HG03354 (cell line): Measurements from ENCODE around the gene PCBP3.
A peak's percentile ranks its signal among the peaks of the same experiment; 100 is the strongest.
"Not testable (repeated sequence)": the region's sequence is repeated elsewhere in the genome, so short reads cannot be mapped to it uniquely, and the experiment has no call there.

ENCODE experiments used
- ATAC-seq: cut with Tn5 transposase; IDR thresholded peaks from one replicate; pipeline ENCODE4 v1.9.1; 2021; ENCODE audit warnings: mild to moderate bottlenecking; ENCODE audit not compliant: unreplicated experiment, poor library complexity, severe bottlenecking

Gene PCBP3

GRCh38 chr21:45972716-45973474, 329.4 kb downstream of the PCBP3 start:
- no peak for ATAC-seq

DNA sequence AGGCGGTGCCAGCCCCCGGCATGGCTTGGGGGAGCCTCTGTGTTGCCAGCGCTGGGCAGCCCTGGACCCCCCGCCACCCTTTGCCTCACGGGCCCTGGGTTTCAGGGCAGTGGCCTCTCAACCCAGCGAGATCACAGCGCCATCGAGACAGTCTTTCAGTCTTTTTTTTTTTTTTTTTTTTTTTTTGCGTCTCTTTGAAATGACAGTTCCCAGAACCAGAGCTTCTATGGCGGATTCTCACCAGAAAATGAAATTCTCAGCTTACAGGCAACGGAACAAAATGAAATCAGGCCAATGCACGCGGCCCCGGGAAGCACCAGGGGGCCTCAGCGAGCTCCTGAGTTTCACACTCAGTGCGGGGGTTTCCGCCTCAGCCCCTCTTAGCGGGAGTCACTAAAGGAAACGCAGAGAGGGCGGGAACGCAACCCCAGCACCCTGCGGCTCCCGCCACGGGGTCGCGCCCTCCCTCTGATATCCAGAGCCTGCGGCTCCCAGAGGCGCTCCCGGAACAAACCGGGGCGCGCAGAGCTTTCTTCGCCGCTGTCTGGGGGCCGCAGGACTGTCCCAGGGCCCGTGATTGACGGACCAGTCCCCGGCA, 330.0 kb downstream of the PCBP3 start:
- ATAC-seq = peak; percentile 63

DNA sequence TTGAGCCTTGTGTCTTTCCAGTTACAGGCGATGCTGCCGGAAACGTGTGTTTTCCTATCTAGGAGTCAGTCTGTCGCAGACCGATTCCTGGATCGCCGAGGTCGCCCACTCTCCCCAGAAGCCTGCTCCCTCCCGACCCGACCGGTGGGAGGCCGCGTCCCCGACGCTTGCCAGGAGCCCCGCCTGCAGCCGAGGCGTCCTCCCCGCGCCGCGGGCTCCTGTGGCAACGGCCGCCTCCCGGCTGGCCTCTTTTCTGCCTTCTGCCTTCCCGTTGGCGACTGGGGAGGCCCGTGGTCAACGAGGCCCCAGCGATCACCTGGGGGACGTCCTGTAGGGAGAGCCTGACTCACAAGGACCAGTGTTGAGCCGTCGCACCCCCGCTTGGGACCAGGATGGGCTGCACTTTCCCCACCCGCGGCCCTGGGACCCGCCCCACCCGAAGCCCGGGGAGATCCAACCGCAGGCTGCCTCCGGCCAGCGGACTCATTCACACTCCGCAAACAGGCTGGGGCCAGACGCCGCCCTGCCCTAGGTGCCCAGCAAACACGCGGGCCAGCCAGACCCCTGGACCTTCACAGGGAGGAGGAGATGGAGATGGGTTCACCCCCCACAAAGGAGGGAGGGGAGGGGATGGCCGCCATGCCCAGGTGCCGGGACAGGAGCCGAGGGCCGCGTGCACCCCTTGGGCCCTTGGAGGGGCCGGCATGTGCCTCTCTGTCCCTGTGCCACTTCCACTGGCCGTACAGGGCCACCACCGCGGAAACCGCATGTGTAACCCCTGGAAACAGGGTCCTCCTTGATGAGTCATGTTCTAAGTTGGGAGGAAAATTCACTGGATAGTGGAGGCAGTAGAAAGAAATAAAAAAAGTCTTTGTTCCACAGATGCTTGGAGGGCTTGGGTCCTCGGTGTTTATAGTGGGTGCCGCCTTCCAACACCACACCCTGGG, 330.8 kb downstream of the PCBP3 start:
- peak; percentile 21 for ATAC-seq

DNA sequence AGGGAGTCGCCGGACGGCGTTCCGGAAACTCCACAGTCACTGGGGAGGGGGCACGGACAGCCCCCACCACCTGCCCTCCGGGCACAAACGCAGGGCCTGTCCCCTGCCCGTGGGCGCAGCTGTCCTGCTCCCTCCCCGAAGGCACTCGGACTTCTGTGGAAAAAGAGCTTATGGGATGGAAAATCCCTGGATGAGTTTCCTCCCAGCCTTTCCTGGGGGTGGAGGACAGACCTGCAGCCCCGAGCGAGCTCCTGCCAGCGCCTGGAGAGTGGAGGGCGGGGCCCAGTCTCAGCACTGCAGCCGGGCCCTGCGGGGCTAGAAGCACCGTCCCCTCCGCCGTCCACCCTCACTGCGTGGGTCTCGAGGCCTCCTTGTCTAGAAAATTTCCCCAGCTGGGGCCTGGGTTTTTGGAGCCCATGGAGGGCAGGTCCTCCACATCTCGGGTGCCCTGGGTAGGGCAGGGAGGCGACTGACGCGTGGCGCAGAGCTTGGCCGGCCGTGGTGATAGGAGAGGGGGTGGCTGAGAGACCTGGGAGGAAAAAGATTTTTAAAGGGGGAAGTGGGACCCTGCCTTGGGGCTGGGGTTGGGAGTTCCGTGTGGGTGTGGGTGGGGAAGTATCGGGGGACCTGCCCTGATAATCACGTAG, 331.6 kb downstream of the PCBP3 start:
- ATAC-seq = no peak

- ATAC-seq = not testable (repeated sequence)
Measured at GRCh38 chr21:45975667-45976409, 332.3 kb downstream of the PCBP3 start.

GRCh38 chr21:45976701-45977311, 333.3 kb downstream of the PCBP3 start:
- no peak for ATAC-seq

GRCh38 chr21:45977396-45977795, 333.9 kb downstream of the PCBP3 start:
- no peak for ATAC-seq

DNA sequence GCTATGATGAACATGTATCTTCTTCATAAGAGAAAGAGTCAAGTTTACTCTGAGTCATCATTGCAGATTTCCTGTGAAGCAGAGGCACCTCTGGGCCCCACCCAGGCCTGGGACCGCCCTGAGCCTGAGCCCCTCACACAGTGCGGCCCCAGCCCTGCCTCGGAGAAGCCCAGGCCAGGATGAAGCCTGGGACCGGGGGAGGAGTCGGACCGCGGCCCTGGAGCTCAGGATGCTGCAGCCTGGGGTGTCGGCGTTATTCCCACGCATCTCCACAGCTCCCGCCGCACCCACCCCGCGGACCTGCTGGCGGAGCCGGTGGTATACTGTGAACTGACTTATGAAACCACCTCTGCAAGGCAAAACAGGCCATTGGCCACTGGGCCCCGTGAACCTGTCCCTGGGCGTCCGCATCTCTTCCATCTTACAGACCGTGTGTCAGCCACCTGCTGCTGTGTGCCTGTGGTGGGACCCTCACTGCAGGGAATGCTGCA, 335.7 kb downstream of the PCBP3 start:
- ATAC-seq = no peak

GRCh38 chr21:45979651-45980050, 336.1 kb downstream of the PCBP3 start:
- no peak for ATAC-seq

DNA sequence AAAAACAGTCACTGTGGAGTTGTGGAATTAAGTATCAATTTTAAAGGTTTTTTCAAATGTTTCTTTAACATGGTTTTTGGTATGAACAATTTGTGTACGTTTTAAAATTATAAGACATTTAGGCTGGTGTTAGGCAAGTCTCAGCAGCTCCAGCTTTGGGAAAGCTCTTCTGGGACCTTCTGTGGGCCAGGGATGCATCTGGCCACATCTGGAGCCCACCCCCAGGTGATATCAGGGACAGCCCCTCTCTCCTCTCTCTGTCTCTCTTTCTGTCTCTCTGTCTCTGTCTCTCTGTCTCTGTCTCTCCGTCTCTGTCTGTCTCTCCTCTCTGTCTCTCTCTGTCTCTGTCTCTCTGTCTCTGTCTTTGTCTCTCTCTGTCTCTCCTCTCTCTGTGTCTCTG, 336.7 kb downstream of the PCBP3 start:
- no peak for ATAC-seq

DNA sequence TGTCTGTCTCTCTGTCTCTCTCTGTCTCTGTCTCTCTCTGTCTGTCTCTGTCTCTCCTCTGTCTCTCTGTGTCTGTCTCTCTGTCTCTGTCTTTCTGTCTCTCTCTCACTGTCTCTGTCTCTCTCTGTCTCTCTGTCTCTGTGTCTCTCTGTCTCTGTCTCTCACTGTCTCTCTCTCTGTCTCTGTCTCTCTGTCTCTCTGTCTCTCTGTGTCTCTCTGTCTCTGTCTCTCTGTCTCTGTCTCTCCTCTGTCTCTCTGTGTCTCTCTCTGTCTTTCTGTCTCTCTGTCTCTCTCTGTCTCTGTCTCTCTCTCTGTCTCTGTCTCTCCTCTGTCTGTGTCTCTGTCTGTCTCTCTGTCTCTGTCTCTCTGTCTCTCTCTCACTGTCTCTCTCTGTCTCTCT, 337.2 kb downstream of the PCBP3 start:
- ATAC-seq = no peak

DNA sequence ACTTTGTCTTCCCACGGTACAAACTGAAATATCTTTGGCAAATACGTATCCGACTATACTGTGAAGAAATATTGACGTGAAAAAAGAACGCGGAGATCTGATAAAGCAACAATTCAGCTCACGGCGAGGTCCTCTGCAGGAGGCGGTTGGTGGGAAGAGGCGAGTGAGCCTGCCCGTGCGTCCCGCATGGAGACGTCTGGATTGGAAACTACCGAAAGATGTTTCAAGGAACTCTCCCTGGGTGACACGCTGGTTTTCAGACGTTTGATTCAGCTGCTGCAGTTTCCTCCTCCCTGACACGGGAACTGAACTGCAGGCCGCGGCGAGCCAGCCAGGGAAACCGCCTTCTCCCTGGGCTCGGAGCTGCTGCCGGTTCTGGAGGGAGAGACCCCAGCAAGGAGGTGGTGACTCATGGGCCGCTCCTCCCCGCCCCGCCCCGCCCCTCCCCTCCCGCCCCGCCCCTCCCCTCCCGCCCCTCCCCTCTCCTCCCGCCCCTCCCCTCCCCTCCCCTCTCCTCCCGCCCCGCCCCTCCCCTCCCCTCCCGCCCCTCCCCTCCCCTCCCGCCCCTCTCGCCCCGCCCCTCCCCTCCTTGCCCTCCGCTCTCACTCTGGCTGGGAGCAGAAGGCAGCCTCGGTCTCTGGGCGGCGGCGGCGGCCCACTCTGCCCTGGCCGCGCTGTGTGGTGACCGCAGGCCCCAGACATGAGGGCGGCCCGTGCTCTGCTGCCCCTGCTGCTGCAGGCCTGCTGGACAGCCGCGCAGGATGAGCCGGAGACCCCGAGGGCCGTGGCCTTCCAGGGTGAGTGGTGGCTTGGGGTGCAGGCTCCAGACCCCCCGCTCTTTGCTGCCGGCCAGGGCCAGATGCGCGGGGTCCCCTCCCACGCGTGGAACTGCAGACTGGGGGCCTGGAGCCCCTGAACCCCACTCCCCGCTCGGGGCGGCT, 337.9 kb downstream of the PCBP3 start, which contains the start of gene COL6A1:
TSS of gene COL6A1 (plus strand) at position 620 of the 941 bp plus-strand sequence. CDS start at position 701, 81 bp downstream.
- no peak for ATAC-seq

GRCh38 chr21:45982092-45982757, 338.7 kb downstream of the PCBP3 start:
- ATAC-seq = no peak

GRCh38 chr21:45982758-45983648, 339.5 kb downstream of the PCBP3 start:
- no peak for ATAC-seq

- ATAC-seq = no peak
Measured at GRCh38 chr21:45983649-45983965, 340.1 kb downstream of the PCBP3 start.

DNA sequence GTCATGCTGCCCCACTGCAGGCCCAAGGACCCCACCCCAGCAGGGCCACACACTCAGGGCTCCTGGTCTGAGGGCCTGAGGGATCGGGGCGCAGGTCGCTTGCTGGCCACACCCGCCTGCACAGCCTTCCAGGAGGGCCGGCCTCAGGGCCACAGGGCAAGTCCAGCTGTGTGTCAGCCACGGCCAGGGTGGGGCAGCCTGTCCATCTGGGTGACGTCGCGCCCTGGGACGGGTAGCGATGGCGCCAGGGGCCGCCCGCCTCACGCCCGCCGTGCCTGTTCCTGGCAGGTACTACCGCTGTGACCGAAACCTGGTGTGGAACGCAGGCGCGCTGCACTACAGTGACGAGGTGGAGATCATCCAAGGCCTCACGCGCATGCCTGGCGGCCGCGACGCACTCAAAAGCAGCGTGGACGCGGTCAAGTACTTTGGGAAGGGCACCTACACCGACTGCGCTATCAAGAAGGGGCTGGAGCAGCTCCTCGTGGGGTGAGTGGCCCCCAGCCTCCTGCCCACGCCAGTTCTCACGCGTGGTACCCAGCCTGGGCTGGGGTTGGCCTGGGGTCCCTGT, 340.5 kb downstream of the PCBP3 start:
- ATAC-seq = no peak
